ENCODE data around the gene CHCHD6.

DNA sequence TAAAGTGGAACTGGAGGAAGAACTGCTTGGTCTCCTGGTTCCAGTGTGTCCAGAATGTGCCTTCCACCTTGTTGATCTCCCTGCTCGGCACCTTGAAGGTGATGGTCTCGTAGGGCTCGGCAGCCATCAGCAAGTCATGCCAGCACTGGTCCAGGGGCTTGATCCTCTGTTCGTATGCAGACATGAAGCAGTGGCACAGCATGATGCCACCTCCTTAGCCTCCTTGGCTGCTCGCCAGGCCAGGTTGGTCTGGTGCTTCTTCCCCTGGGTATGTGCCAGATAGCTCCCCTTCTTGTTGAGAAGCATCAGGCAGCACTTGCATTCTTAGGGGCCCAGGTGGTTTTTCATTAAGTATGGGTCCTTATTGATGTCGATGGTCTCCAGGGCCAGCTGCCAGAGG lies 31.3 kb upstream of the CHCHD6 start:
- TF ChIP-seq, protein P1, sequence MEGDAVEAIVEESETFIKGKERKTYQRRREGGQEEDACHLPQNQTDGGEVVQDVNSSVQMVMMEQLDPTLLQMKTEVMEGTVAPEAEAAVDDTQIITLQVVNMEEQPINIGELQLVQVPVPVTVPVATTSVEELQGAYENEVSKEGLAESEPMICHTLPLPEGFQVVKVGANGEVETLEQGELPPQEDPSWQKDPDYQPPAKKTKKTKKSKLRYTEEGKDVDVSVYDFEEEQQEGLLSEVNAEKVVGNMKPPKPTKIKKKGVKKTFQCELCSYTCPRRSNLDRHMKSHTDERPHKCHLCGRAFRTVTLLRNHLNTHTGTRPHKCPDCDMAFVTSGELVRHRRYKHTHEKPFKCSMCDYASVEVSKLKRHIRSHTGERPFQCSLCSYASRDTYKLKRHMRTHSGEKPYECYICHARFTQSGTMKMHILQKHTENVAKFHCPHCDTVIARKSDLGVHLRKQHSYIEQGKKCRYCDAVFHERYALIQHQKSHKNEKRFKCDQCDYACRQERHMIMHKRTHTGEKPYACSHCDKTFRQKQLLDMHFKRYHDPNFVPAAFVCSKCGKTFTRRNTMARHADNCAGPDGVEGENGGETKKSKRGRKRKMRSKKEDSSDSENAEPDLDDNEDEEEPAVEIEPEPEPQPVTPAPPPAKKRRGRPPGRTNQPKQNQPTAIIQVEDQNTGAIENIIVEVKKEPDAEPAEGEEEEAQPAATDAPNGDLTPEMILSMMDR (IDR thresholded peaks at IDR 0.05), result no peak
- no peak for TF ChIP-seq POLR2A (IDR thresholded peaks at IDR 0.05)

All from adrenal gland (tissue), 5 donors.